Measurements from ENCODE around the gene PLEKHM3. TPM values are rescaled to one million over a fixed set of nuclear protein-coding genes. Genes with fewer than 3 reads are reported as not detected.

PLEKHM3 gene
- total and polyA plus RNA-seq, 2 of the 13 experiments (the other 11 are each of a cell fraction or from before 2014, with no cell fraction given), result 4.5 to 4.7 TPM

GRCh38 chr2:207926133-207926988, 99.0 kb downstream of the PLEKHM3 start (continued):
- TF ChIP-seq NFKBIZ (CRISPR knock-in tag; IDR thresholded peaks at IDR 0.05), result peak; percentile 35; the same call in 1 of the 2 replicates
- TF ChIP-seq ZBTB43 (CRISPR knock-in tag; conservative IDR thresholded peaks at IDR 0.05), result peak; percentile 84
- TF ChIP-seq ELK4 (CRISPR knock-in tag; IDR thresholded peaks at IDR 0.05; ENCODE audit: borderline replicate concordance), result no peak
- peak; percentile 81; the same call in 1 of the 2 replicates for TF ChIP-seq ZNF350 (CRISPR knock-in tag; IDR thresholded peaks at IDR 0.05; ENCODE audit: borderline replicate concordance, low read depth)
- no peak for TF ChIP-seq ZNF432 (CRISPR knock-in tag; IDR thresholded peaks at IDR 0.05; ENCODE audit: borderline replicate concordance)
- no peak for TF ChIP-seq MED13 (CRISPR knock-in tag; IDR thresholded peaks at IDR 0.05)
- no peak for TF ChIP-seq NFE2L1 (CRISPR knock-in tag; IDR thresholded peaks at IDR 0.05; ENCODE audit: borderline replicate concordance)
- TF ChIP-seq ZNF629 (CRISPR knock-in tag; conservative IDR thresholded peaks at IDR 0.05), result 0 out of 2 replicates have a peak, but pooled peaks have one; percentile 40
- TF ChIP-seq ZBTB46 (CRISPR knock-in tag; IDR thresholded peaks at IDR 0.05; ENCODE audit: borderline replicate concordance), result no peak
- TF ChIP-seq SRF (IDR thresholded peaks at IDR 0.05; ENCODE audit: low read depth, low read length), result peak; percentile 80; the same call in 1 of the 2 replicates
- no peak for TF ChIP-seq ZBTB21 (CRISPR knock-in tag; IDR thresholded peaks at IDR 0.05)
- TF ChIP-seq ONECUT2 (CRISPR knock-in tag; IDR thresholded peaks at IDR 0.05), result peak; percentile 44; the same call in 1 of the 2 replicates
- no peak for TF ChIP-seq AHR (CRISPR knock-in tag; IDR thresholded peaks at IDR 0.05)
- TF ChIP-seq ETV6 (CRISPR knock-in tag; conservative IDR thresholded peaks at IDR 0.05), result peak; percentile 58; the same call in 1 of the 2 replicates
- TF ChIP-seq PAF1 (CRISPR knock-in tag; IDR thresholded peaks at IDR 0.05), result no peak
- TF ChIP-seq CENPX (CRISPR knock-in tag; IDR thresholded peaks at IDR 0.05), result no peak

Data from HepG2 (cell line).